HG02870 (cell line): ENCODE results near the gene INO80.
"Not testable (repeated sequence)": the region's sequence is repeated elsewhere in the genome, so short reads cannot be mapped to it uniquely, and the experiment has no call there.

Experiments used
- ATAC-seq: cut with Tn5 transposase; IDR thresholded peaks from one replicate; pipeline ENCODE4 v1.9.1; 2021; ENCODE audit warnings: mild to moderate bottlenecking, moderate library complexity; ENCODE audit not compliant: unreplicated experiment

Gene INO80

DNA sequence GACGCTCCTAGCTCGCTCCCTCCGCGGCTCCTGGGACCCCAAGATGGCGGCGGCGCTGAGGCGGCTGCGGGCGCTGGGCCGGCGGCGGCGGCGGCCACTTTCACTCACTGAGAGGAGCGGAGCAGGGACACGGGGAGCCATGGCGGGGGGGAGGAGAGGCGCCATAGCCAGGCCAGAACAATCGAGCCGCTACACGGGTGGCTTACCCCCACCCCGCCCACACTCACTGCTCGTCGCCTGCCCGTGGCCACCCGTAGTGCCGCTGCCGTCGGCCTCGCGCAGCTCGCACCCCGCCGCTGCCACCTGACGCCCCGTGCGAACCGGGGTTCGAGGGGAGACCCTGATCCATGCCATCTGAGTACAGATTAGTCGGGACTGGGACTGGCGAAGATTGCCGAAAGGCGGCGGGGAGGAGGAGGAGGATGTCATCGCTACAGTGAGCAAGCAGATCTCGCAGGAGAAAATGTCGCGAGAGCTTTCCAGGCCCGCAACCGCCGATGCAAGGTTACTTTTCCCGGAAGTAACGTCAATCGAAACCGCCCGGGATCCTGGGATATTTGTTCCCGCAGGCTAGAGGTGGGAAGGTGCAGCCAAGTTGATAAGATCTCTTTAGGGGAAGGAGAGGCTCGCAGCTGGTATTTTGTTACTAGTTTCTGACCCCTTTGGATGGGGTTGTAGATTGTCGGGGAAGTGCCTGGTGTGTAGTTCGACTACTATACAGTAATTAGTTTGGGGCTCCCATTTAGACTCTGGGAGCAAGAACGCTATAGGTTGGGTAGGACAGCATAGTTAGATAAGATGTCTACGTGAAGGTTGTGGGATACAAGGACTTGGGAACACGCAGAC, at the start of gene INO80:
Gene INO80, minus strand, starts transcription at position 165 of the 846 bp plus-strand sequence. CDS start 19,970 bp downstream, outside the sequence.
- peak; percentile 73 for ATAC-seq

DNA sequence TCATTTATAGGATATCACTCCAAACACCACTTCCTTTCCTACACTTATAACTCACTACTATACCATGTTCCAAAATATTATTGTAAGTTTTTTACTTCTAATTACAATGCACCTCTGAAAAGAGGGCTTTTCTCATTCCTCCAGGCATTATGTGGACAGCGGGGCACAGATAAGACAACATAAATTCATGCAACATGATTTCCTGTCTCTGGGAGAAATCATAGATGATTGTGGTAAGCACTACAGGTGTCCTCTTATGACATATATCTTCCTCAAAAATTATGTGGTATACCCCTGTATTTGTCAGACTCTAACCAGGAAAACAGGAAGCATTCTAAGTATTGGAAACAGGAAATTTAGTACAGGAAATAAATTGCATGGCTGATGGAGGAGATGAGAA, 45.7 kb upstream of the INO80 start:
- ATAC-seq = no peak

DNA sequence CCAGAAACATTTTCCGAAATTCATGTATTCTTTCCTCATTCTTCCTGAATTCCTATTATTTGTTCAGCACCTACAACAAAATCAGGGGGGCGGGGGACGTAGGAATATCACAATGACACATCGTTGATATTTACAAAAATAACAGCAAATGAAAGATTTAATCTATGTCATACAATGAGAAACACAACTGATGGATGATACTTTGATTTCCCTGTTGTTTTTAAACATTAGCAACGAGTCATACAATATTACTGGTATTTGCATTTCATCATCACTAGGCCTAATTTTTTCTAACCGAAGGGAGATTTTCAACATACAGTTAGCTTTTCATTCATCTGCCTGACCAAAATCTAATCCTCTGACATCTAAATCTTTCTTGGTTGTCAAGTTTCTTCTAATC, 45.3 kb upstream of the INO80 start:
- ATAC-seq = no peak

DNA sequence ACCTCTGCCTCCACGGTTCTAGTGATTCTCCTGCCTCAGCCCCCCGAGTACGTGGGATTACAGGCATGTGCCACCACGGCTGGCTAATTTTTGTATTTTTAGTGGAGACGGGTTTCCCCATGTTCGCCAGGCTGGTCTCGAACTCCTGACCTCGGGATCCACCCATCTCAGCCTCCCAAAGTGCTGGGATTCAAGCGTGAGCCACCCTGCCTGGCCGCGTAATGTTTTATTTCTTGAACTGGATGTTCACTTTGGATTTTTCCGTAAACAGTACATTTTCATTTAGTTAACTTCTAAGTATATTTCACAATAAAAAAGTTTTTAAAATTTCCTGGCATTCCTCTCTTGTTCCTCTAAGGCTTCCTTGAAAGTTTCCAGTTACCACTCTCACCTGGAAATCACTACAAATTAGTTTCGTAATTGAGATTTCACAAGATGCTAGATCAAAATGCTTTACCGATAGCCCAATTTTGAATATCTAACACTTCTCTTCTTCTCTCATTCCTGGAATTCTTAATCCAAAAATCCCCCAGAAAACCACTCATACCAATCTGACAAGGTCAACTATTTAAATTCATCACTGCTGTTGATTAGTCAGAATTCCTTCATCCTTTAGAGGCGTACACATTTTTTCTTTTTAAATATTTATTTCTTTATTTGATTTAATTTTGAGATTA, 44.7 kb upstream of the INO80 start:
- ATAC-seq = no peak

DNA sequence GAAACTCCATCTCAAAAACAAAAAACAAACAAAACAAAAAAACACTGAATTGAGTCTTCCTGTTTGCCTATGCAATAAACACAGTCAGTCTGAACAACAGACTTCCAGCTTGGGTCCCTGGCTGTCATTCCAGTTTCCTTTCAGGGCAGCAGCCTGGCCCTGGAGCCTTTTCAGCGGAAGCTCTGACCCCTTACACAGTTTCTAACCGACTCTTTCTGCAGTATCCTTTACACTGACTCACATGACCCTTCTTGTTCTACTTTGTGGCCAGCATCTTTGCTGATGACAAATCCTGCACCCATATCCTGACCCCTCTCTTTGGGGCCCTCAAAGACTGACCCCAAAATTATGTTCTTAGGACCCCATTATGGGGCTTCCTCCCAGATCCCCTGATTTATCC, 38.3 kb upstream of the INO80 start:
- no peak for ATAC-seq

GRCh38 chr15:41153733-41154132, 37.7 kb upstream of the INO80 start:
- ATAC-seq = no peak

GRCh38 chr15:41151451-41152005, 35.4 kb upstream of the INO80 start:
- ATAC-seq = no peak

GRCh38 chr15:41150279-41150678, 34.2 kb upstream of the INO80 start:
- ATAC-seq = no peak

DNA sequence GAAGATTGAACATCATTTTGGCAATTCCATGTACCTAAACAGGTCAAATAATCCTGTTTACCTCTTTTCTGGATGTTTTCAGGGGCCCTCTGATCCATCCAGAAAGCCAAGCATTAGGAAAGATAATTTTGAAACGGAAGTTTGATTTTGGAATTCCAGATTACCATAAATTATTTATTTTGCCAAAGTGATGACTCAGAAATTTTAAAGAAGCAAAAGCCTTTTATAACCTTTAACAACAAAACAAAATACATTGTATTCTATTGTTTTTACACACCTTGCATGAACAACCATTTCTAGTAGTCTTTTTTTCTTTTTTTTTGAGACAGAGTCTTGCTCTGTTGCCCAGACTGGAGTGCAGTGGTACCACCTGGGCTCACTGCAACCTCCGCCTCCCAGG, 32.0 kb upstream of the INO80 start:
- ATAC-seq = no peak

GRCh38 chr15:41139619-41140018, 23.5 kb upstream of the INO80 start:
- no peak for ATAC-seq

DNA sequence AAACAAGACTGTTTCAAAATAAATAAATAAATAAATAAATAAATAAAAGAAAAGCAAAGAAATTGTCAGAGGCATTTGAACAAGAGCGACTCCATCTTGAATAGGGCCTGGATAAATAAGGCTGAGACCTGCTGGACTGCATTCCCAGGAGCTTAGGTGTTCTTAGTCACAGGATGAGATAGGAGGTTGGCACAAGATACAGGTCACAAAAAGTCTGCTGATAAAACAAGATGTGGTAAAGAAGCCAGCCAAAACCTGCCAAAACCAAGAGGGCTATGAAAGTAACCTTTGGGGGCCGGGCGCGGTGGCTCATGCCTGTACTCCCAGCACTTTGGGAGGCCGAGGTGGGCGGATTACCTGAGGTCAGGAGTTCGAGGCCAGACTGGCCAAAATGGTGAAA, 23.0 kb upstream of the INO80 start:
- ATAC-seq = not testable (repeated sequence)

DNA sequence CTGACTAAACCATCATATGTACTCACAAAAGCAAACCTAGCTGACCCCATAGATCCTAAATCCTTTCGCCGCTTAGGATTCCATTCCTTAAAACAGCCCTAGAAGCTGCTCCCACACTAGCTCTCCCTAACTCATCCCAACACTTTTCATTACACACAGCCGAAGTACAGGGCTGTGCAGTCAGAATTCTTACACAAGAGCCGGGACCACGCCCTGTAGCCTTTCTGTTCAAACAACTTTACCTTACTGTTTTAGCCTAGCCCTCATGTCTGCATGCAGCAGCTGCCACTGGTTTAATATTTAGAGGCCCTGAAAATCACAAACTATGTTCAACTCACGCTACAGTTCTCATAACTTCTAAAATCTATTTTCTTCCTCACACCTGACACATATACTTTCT, 19.5 kb upstream of the INO80 start:
- not testable (repeated sequence) for ATAC-seq

DNA sequence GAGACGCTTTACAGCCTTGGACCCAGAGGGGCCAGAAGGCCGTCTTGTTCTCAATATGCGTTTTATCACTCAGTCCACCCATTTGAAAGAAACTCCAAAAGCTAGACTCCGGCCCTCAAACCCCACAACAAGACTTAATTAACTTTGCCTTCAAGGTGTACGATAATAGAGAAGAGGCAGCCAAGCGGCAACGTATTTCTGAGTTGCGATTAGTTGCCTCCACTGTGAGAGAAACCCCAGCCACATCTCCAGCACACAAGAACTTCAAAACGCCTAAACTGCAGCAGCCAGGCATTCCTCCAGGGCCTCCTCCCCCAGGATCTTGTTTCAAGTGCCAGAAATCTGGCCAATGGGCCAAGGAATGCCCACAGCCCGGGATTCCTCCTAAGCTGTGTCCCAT, 17.4 kb upstream of the INO80 start:
- no peak for ATAC-seq

GRCh38 chr15:41132094-41132493, 16.0 kb upstream of the INO80 start:
- ATAC-seq = not testable (repeated sequence)

- no peak for ATAC-seq
These were observed 12.3 kb upstream of the INO80 start for GRCh38 chr15:41128174-41128902.

- ATAC-seq = no peak
These were observed 10.0 kb upstream of the INO80 start for GRCh38 chr15:41125931-41126642.

- ATAC-seq = no peak
These were observed 9.1 kb upstream of the INO80 start for GRCh38 chr15:41125063-41125669.

- no peak for ATAC-seq
These were observed 8.0 kb upstream of the INO80 start for GRCh38 chr15:41124058-41124457.

DNA sequence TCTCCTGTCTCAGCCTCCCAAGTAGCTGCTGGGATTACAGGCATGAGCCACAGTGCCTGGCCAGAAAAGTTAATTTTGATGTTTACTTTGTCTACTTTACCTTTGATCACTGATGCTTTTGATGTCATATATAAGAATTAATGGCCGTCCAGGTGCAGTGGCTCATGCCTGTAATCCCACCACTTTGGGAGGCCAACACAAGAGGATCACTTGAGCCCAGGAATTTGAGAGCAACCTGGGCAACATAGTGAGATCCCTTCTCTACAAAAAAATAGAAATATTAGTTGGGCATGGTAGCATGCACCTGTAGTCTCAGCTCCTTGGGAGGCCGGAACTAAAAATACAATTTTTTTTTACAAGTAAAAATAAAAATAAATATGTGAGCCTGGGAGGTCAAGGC, 6.8 kb upstream of the INO80 start:
- no peak for ATAC-seq

GRCh38 chr15:41121951-41122350, 5.9 kb upstream of the INO80 start:
- no peak for ATAC-seq

- ATAC-seq = no peak
These were observed 827 bp upstream of the INO80 start for GRCh38 chr15:41116962-41117252.
